GM18511 (cell line): ENCODE measurements around the gene RGPD3.

Source experiments
- ATAC-seq: cut with Tn5 transposase; IDR thresholded peaks from one replicate; pipeline ENCODE4 v1.9.1; 2021; ENCODE audit warnings: mild to moderate bottlenecking, moderate library complexity; ENCODE audit not compliant: unreplicated experiment

Gene RGPD3

DNA sequence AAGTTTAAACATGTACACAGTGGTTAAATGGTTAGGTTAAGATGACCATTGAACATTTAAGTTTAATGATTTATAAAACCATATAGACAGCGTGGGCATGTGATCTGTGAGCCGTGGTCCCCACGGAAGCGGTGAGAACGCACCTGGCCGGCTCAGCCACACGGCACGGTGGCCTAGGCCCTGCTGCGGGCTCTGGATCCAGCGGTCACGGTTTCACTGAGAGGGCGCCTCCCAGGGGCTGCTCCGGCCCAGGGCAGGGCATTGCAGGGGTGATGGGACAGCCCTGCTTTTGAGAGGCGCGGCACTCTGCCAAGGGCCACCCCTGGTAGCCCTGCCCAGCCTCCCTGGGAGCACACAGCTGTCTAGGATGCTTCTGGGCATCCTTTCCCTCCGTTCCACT lies 124.9 kb downstream of the RGPD3 start:
- ATAC-seq: no peak

DNA sequence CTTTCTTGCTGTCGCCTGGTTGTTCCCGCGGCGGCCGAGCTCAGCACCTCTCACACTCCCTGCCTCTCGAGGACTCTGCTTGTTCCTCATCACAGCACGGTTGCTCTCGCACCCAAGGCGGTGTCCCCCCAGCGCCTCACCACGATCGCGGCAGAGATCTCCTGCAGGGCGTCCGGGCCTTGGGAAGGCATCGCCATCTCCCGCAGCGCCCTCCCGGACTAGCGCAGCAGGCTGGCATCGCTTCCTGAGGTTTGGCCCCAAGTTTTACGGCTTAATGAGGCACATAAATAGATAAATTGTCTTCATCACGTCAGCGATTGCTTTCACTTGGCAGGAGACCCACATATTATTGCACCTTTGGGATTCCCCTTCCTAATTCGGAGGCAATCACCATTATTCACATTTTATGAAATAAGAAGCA lies 125.4 kb downstream of the RGPD3 start:
- ATAC-seq: no peak

DNA sequence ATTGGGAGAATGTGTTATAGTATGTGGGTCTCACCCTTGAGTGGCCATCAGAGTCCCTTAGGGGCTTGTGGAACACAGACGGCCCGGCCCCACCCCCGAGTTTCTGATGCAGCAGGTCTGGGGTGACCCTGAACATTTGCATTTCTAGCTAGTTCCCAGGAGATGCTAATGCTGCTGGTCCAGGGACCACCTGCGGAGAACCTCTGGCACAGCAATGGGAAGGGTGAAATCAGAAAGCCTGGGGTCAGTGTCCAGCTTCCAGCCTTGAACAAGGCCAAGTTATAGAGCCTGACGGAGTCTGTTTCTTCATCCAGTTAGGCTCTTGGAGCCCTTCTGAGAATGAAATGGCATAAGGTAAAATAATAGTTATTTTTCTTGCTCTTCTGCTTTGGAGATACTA lies 126.5 kb downstream of the RGPD3 start:
- ATAC-seq: no peak
